GM18505 (cell line): ENCODE data around the gene APC.
A peak's percentile ranks its signal among the peaks of the same experiment; 100 is the strongest.

Source experiments
- ATAC-seq: cut with Tn5 transposase; IDR thresholded peaks from one replicate; pipeline ENCODE4 v1.9.1; 2021; ENCODE audit not compliant: unreplicated experiment
- POLR2A ChIP-seq: IDR thresholded peaks from 4 replicates; pipeline ENCODE4 v1.6.1; 2011; ENCODE audit warnings: borderline replicate concordance; ENCODE audit not compliant: insufficient read depth, insufficient read length; ENCODE audit errors: extremely low read depth

The APC gene

DNA sequence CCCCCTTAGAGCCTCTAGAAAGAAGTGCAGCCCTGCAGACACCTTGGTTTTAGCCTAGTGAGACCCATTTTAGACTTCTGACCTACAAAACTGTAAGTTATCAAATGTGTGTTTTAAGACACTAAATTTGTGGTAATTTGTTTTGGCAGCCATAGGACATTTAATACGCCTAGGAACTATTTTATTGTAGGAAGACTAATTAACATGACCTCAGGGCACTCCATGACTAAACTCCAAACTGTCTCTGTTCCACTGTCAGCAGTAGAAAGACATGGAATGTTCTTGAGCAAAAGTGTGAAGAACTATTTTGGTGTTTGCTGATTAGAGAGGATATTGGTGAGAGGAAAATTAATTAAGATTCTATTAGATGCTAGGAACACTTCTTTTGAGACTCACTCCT is 4.1 kb upstream of the APC start:
- no peak for TF ChIP-seq POLR2A
- ATAC-seq, result no peak

- no peak for TF ChIP-seq POLR2A
- ATAC-seq, result no peak
Measured at GRCh38 chr5:112734597-112734996, 3.1 kb upstream of the APC start.

- no peak for TF ChIP-seq POLR2A
Measured at GRCh38 chr5:112735702-112736101, 2.0 kb upstream of the APC start.

GRCh38 chr5:112737070-112737462 is 619 bp upstream of the APC start:
- no peak for ATAC-seq
- TF ChIP-seq POLR2A, result no peak

More at GRCh38 chr5:112735702-112736101, 2.0 kb upstream of the APC start:
- no peak for ATAC-seq

- ATAC-seq, result peak; percentile 17
- no peak for TF ChIP-seq POLR2A
Measured at GRCh38 chr5:112738191-112738560, 491 bp downstream of the APC start.

- ATAC-seq, result no peak
- TF ChIP-seq POLR2A, result no peak
Measured at GRCh38 chr5:112742424-112742823, 4.7 kb downstream of the APC start.

- ATAC-seq, result no peak
Measured at GRCh38 chr5:112743631-112744030, 5.9 kb downstream of the APC start.

GRCh38 chr5:112752335-112752734 is 14.7 kb downstream of the APC start:
- no peak for ATAC-seq
- TF ChIP-seq POLR2A, result no peak

More at GRCh38 chr5:112743631-112744030, 5.9 kb downstream of the APC start:
- TF ChIP-seq POLR2A, result no peak

DNA sequence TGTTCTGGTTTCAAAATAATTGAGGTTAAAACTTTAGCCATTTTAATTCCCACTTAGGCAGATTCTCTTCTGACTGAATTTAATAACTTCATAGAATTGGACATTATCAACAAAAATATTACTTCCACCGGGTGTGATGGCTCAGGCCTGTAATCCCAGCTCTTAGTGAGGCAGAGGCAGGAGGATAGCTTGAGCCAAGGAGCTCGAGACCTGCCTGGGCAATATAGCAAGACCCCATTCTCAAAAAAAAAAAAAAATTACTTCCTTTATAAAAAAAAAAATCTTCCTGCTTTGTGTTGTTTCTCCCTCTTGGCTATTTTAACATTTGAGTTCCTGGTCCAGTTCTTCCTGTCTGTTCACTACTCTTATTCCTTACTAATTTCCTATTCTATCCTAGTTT is 18.0 kb downstream of the APC start:
- TF ChIP-seq POLR2A, result no peak
- no peak for ATAC-seq

DNA sequence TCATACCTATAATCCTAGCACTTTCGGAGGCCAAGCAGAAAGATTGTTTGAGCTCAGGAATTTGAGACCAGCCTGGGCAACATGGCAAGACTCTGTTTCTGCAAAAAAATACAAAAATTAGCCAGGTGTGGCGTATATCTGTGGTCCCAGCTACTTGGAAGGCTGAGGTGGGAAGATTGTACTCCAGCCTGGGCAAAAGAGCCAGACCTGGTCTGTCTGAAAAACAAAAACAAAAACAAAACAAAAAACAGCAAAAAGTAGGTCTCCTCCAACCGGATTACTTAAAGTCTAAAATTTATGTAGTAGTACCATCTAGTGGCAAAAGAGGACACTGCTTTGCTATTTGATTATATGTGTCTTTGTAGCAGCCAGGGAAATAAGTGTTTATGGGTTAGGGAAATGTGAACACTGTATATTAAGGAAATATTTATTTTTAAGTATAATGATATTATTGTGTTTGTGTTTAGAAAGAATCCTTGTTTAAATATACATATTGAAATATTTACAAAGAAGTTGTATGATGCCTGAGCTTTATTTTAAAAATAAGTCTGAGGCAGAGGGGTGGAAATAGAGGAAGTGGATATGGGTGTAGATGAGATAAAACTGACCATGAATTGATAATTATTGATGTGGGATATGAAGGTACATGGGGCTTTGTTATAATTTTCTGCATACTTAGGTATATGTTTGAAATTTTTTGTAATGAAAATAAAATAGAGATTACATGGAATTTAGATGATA is 20.0 kb downstream of the APC start:
- TF ChIP-seq POLR2A, result no peak
- peak; percentile 91 for ATAC-seq

- ATAC-seq, result no peak
Measured at GRCh38 chr5:112758676-112759075, 21.0 kb downstream of the APC start.

DNA sequence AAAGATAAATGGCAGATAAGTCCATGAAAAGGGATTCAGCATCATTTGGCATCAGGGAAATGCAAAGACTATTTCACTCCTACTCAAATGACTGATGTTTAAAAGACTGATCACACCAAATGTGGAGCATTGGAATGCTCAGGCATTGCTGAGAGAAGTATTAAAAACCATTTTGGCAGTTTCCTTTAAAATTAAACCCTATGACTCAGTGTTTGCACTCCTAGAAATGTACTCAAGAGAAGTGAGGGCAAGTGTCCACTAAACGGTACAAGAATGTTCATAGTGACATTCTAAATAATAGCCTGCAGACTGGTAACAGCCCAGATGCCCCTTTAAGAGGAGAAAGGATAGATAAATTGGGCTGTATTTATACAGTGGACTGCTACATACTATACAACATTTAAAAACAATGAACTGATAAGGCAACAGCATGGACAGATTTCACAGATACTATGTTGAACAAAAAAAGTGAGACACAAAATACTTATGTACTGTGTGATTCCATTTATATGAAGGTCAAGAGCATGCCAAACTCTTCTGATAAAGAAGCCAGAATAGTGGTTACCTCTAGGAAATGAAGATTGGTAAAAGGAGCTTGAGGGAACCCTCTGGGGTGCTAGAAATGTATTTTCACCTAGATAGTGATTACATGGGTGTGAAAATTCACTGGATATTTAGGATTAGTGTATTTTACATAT is 24.6 kb downstream of the APC start:
- ATAC-seq, result no peak
- no peak for TF ChIP-seq POLR2A

More at GRCh38 chr5:112758676-112759075, 21.0 kb downstream of the APC start:
- no peak for TF ChIP-seq POLR2A

DNA sequence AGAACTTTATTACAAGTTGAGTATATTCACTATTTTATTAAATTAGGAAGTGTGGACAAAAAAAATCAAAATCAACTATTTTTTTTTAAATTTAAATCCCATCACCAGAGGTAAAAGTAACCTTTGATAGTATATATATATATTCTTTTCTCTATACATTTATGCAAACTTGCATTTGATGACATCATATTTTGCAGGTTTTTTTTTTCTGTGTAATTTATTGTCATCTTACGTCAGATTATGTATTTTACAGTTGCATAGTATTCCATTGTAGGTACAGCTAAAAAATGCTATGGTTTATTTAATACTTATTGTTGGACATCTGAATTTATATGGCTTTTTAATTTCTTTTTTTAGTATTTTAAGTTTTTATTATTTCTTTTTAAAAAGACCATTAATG is 25.5 kb downstream of the APC start:
- TF ChIP-seq POLR2A, result no peak

GRCh38 chr5:112772124-112772523 is 34.4 kb downstream of the APC start:
- ATAC-seq, result no peak
- TF ChIP-seq POLR2A, result no peak

More for the DNA sequence above, 25.5 kb downstream of the APC start:
- no peak for ATAC-seq

GRCh38 chr5:112776301-112776856 is 38.7 kb downstream of the APC start:
- no peak for ATAC-seq
- TF ChIP-seq POLR2A, result no peak

- no peak for TF ChIP-seq POLR2A
- no peak for ATAC-seq
Measured at GRCh38 chr5:112779531-112779930, 41.8 kb downstream of the APC start.
